ENCODE data around the gene PKP3. TPM values are rescaled to one million over a fixed set of nuclear protein-coding genes. Genes with fewer than 3 reads are reported as not detected.

The PKP3 gene
- total RNA-seq, 1 donor from 2014 or later, result 23.9 TPM

DNA sequence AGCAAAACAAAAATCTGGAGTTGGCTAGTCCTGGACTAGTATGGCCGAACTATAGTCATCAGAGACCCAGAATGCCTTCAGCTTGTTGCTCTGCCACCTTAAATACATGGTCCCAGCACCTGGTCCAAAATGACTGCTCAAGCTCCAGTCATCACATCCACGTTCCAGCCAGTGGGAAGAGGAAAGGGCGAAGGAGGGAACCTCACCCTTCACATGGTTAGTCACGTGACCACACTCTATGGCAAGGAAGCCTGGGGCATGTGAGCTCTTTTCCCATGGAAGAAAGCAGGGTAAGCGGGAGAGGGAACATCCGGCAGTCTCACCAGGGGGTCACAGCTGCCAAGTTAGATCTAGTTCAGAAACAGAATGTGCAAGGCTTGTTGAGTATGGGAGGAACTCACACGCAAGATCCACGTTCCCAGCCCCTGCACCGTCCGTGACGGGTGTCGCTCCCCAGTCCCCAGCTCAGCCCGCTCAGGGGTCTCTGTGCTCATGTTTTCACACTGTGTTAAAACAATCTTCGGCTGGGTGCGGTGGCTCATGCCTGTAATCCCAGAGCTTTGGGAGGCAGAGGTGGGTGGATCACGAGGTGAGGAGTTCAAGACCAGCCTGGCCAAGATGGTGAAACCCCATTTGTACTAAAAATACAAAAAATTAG is 49.7 kb downstream of the PKP3 start:
- TF ChIP-seq, protein P1, sequence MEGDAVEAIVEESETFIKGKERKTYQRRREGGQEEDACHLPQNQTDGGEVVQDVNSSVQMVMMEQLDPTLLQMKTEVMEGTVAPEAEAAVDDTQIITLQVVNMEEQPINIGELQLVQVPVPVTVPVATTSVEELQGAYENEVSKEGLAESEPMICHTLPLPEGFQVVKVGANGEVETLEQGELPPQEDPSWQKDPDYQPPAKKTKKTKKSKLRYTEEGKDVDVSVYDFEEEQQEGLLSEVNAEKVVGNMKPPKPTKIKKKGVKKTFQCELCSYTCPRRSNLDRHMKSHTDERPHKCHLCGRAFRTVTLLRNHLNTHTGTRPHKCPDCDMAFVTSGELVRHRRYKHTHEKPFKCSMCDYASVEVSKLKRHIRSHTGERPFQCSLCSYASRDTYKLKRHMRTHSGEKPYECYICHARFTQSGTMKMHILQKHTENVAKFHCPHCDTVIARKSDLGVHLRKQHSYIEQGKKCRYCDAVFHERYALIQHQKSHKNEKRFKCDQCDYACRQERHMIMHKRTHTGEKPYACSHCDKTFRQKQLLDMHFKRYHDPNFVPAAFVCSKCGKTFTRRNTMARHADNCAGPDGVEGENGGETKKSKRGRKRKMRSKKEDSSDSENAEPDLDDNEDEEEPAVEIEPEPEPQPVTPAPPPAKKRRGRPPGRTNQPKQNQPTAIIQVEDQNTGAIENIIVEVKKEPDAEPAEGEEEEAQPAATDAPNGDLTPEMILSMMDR (IDR thresholded peaks at IDR 0.05; ENCODE audit: insufficient read depth, low read length, poor library complexity, severe bottlenecking), result no peak
- Histone ChIP-seq H3K4me3 (ENCODE audit: low read depth, low read length) (no peak overlapping the region), H3K36me3 (ENCODE audit: control insufficient read depth, insufficient read depth, low read length) (no peaks in the 10 kb centered on the region), H3K27me3 (ENCODE audit: control insufficient read depth, insufficient read depth, low read length) (peaks cover 2% of the 10 kb centered on the region)
- DNase-seq (ENCODE audit: low read depth), result no peak

DNA sequence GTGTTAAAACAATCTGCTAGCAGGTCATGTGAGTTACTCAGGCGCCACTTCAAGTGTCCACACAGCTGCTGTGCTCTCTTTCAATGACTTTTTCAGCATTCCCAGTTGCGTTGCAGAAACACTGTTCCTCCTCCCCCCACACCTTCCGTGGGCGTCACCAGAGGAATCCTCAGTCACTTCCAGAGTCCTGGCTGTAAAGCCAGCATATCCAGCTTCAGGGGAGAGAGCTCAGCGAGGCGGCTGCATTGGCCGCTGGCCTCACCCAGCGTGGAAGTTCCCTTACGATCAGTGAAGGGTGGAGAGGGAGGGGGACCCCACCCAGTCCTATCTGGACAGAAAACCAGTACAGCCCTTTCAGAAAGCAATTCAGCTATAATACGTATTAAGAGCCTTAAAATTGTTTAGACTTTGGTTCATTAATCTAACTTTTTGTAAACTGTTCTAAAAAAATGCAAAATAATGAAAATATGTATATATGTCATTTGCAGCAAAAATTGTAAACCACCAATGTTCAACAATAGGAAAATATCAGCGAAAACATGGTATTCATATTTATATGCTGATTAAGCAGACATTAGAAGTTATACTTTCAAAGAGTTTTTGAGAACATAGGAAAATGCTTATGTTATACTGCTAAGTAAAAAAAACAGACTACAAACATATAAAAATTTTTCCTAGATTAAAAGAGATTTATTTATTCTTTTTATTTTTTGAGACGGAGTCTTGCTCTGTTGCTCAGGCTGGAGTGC is 50.6 kb downstream of the PKP3 start:
- Histone ChIP-seq H3K27me3 (ENCODE audit: control insufficient read depth, insufficient read depth, low read length) (peaks cover 2% of the 10 kb centered on the region), H3K4me3 (ENCODE audit: low read depth, low read length) (no peak overlapping the region), H3K36me3 (ENCODE audit: control insufficient read depth, insufficient read depth, low read length) (no peaks in the 10 kb centered on the region)
- TF ChIP-seq, protein P1 (IDR thresholded peaks at IDR 0.05; ENCODE audit: insufficient read depth, low read length, poor library complexity, severe bottlenecking), result no peak
- DNase-seq (ENCODE audit: low read depth), result peak; percentile 9

DNA sequence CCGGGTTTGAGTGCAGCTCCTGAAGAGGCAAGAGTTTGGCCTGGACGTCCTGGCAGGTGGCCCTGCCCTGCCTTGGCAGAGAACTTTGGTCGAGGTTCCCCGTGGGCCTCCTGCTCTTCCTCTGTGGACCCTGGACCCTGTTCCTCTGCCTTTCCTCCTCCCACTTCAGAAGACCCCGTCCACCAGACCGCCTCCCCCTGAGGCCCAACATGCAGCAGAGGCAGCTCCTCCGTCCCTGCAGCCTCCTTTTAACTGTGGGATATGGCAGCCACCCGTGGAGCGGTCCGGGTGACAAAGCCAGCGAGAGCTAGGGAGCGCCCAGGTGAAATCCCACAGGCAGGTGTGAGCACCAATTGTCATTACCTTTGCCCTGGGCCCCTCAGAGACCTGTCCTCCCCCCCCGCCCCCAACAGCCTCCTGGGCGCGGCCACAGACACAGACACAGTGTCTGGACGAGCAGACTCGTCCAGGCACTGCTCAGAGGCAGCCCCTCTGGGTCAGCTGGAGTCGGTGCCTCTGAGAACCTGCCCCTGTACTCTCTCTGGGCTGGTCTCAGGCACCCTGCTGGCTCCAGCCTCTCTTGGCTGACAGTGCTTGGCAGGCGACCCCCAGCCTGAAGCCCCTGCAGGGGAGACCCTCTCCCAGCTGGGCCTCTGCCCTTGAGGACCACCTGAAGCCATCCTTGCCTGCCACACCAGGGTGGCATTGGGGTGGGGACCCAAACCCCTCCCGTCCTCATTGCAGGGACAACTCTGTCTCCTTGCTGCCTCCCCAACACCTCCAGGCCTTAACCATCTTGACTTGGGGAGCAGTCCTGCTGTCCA is 52.0 kb downstream of the PKP3 start:
- peaks cover 2% of the 10 kb centered on the region for H3K27me3 ChIP-seq (ENCODE audit: control insufficient read depth, insufficient read depth, low read length)
- H3K36me3 ChIP-seq (ENCODE audit: control insufficient read depth, insufficient read depth, low read length), result no peaks in the 10 kb centered on the region
- TF ChIP-seq, protein P1 (IDR thresholded peaks at IDR 0.05; ENCODE audit: insufficient read depth, low read length, poor library complexity, severe bottlenecking), result no peak
- DNase-seq (ENCODE audit: low read depth), result no peak
- no peak overlapping the region for H3K4me3 ChIP-seq (ENCODE audit: low read depth, low read length)

DNA sequence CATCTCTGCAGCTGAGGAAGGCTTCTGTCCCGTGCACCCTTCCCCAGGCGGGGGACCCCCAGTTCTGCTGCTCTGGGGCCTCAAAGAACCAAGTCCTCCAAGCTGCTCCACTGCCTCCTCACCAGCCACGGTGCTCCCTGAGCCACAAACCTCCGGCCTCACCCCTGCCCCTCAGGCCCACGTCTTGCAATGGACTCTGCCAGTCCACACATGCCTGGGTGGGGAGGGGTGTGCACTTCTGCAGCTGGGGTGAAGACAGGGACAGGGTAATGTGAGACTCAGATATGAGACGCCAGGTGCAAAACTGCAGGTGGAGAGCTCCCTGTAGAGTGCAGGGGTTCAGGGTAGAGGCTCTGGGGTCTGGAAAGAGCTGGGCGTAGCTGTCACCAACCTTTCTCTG is 52.9 kb downstream of the PKP3 start:
- no peaks in the 10 kb centered on the region for H3K36me3 ChIP-seq (ENCODE audit: control insufficient read depth, insufficient read depth, low read length)
- no peak for DNase-seq (ENCODE audit: low read depth)
- no peak overlapping the region for H3K4me3 ChIP-seq (ENCODE audit: low read depth, low read length)
- TF ChIP-seq, protein P1 (IDR thresholded peaks at IDR 0.05; ENCODE audit: insufficient read depth, low read length, poor library complexity, severe bottlenecking), result no peak
- no peaks in the 10 kb centered on the region for H3K27me3 ChIP-seq (ENCODE audit: control insufficient read depth, insufficient read depth, low read length)

DNA sequence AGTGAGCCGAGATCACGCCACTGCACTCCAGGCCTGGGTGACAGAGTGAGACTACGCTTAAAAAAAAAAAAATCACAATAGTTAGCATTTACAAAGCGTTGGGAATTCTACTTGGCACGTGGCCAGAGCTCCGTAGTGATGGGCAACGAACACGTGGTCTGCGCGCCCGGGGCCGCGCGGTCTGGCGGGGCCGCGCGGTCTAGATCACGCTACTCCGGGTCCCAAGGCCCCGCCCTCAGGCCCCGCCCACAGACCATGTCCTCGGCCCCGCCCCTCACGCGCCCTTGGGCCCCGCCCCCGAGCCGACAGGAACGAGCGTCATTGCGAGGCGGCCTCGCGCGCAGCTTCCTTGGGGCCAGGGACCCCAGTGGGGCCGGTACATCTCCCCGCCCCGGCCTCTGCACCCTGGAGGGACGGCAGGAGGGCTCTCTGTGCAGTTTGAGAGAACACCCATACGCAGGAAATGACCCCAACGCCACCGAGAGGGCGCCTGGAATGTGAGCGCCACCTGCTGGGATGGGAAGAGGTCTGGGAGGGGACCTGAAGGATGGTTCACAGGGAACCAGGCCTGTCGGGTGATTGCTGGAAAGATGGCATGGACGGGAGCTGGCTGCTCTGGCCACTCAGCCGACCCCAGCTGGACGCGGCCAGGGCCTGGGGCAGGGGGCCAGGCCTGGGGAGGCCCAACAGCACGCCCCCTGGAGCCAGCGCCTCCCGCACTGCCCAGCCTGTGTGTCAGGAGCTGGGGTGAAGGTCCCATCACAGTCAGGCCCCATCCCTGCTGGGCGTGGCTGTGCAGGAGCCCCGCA is 54.1 kb downstream of the PKP3 start:
- peak; percentile 38 for DNase-seq (ENCODE audit: low read depth)
- Histone ChIP-seq H3K27me3 (ENCODE audit: control insufficient read depth, insufficient read depth, low read length) (no peaks in the 10 kb centered on the region), H3K36me3 (ENCODE audit: control insufficient read depth, insufficient read depth, low read length) (no peaks in the 10 kb centered on the region), H3K4me3 (ENCODE audit: low read depth, low read length) (peak overlapping the region; percentile 57)
- TF ChIP-seq, protein P1 (IDR thresholded peaks at IDR 0.05; ENCODE audit: insufficient read depth, low read length, poor library complexity, severe bottlenecking), result peak; percentile 92
